CD4-positive, alpha-beta T cell treated with Interleukin-15 for 1 hour (primary cell): Measurements from ENCODE around the gene TM6SF1.
"Not testable (repeated sequence)": the region's sequence is repeated elsewhere in the genome, so short reads cannot be mapped to it uniquely, and the experiment has no call there.

ENCODE experiments used
- DNase-seq: peaks from one replicate; pipeline ENCODE4 v3.0.0-alpha.2; 2020

Gene TM6SF1

DNA sequence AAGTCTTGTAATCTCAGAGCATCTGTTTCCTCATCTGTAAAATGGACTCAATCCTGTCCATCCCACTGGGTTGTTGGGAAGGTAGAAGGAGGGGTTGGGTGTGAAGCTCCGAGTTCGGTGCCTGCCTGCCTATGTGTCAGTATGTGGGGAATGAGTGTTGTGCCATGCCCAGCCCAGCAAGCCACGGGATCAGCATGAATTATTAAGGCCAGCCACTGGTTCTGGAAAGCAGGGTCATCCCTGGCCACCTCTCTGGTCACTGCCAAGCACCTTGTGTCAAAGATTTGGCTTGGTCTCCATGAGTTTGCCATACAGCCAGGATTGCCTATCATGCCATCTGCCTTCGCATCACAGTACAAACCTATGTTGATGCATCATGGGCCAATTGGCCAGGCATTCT lies 11.5 kb downstream of the TM6SF1 start:
- DNase-seq: no peak

DNA sequence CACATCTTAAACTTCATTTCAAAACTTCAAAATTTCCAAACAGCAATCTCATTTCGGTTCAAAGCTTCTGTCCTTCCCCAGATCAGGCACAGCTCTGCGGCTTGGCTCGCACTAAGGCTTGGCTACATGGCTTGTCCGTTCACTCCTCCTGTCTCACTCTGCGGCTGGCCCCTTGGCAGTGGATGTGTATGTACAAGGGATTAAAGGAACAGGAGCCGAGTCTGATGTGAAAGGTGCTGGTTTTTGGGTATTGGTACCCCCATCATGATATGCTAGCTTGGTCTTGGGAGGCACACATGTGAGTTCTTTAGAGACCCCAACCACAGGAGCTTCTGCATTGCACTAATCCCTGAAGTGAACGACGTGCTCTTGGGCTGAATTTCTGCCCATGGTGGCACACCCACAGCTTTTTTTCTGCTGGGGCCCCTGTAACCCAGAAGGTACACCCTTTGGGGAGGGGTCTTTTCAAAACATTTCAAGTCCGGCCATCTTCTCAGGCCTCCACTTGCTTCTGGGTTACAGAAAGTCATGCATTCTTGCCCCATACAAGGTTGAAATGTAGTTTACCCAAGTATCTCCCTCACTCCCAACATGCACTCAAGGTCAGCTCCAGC lies 12.6 kb downstream of the TM6SF1 start:
- no peak for DNase-seq

DNA sequence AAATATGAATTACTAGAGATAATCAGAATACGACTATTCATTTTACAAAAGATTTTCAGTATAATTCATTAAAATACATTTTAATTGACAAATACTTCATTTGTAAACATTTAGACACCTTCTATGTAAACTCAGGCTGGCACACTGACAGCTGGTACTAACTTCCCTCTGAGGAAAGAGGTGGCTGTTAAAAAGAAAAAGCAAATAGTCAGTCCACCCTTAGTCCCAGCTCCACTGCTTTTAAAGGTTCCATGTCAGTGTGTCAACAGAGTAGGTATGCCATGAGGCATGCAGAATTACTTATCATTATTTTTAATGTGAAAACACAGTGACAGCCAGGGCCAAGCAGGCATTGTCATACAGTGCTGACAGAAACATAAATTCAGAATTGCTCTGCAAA lies 16.1 kb downstream of the TM6SF1 start:
- no peak for DNase-seq

DNA sequence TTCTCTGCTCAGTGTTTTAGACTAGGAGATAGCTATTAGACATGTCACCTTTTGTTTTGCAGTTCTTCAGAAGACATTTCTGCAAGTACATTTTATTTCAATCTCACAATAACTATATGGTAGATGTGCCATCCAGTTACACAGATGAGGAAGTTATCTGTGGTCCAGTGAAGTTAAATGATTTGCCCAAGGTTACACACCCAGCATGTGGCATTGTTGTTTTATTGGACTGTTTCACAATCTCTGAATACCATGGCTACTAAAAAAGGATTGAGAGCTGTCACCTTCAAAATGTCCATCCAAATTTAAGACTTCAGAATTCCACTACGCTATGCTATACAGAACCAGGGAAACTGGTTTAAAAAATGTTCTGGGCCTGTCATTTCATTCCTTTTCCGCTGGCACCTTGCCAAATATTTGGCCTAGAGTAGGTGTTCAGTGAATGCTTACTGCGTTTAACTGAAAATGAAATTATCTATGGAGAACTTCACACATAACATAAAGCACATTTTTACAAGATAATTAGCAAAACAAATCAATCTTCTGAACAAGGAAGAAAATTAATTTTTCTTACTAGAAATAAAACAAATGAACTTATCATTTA lies 20.2 kb downstream of the TM6SF1 start:
- no peak for DNase-seq

DNA sequence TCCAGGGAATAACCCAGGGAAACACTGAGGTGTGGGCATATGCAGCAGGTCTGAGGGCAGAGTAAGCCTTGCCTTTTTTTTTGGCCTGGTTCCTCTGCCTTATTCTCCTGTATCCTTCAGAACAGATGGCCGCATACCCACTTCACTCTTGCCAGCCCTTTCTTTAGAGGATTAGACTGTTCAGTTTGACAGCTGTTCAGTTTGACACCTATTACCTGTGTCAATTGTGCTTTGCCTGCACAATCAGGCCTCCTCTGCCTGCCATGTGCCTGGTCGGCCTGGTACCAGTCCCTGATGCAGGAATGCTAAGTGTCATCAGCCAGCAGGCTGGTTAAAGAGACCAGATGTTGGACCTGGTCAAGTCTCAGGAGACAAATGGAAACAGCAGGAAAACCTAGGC lies 22.3 kb downstream of the TM6SF1 start:
- no peak for DNase-seq

DNA sequence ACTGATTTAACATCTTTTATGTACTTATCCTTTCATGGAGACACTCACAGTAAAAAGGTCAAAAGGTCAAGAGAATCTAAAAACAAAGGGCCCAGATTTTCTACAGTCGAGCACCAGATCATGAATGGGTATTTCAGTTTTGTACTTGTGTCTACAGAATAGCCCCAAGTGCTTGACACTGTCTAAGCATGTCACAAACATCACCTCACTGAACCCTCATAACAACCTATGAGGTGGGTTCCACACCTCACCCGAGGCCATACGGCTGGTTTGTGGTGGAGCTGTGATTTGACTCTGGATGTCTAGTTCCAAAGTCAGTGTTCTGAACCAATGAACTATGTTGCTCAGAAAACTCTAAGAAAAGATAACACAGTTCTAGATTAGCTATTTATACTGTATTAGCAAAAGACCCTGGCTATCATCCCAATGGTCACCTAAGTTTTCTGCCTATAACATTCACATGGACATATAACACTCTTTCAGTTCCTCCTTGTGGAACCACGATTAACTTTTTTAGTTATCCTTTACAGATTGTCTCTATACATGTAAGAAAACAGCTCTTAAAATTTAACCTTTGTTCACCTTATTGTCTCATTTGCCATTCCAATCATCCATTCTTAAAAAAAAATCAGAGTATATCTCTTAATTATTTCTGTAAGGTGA lies 25.5 kb downstream of the TM6SF1 start:
- no peak for DNase-seq

DNA sequence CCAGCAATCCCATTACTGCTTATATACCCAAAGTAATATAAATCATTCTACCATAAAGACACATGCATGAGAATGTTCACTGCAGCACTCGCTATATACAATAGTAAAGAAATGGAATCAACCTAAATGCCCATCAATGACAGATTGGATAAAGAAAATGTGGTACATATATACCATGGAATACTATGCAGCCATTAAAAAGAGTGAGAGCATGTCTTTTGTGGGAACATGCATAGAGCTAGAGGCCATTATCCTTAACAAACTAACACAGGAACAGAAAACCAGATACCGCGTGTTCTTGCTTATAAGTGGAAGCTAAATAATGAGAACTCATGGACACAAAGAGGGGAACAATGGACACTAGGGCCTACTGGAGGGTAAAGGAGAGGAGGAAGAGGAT lies 34.7 kb downstream of the TM6SF1 start:
- not testable (repeated sequence) for DNase-seq

DNA sequence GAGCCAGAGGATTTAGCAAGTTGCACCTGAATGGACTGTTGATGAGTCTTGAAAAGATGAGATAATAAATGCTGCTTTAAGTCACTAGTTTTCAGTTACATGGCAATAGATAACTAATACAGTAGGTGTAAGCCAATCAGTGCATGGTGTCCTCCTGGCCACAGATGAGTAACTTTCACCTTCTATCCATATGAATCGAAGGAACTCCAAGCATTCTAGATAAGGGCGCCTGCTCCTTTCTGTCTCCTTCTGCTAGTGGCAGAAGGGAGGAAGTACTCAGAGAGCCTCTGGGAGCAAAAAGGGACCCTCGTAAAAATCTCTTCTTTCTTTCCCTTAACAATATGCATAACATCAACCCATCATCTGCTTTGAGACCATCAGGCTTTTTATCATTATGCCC lies 37.3 kb downstream of the TM6SF1 start:
- no peak for DNase-seq

DNA sequence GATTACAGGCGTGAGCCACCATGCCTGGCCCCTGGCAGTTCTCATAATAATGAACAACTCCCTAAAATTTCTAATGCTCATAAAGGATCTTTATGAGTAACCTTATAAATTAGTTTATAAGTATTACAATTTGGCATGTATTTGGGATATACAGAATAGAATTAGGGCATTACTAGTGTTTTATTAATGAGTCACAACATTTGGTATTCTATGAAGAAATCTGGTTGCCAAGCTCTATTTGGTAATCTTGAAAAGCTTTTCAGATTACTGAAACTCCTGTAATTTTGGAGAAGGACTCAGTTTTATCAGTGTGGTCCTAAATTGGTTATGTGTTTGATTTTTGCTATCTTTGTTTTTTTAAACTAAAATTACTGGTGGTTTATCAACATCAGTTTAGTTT lies 45.8 kb downstream of the TM6SF1 start:
- DNase-seq: no peak

DNA sequence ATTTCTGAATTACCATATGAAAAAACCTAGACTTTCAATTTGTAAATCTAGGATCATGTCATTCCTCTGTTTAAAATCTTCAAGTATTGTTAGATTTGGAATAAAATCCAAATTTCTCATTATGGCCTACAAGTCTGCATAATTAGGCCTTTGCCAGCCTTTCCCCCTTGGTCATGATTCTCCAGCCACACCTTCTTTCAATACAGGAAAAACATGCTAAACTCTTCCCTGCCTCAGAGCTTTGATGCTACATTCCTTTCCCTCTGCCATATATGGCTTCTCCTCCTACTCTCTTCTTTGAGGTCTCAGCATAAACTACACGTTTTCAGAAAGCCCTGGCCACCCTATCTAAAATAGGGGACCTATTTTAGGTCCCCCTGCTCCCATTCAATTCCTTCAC lies 48.5 kb downstream of the TM6SF1 start:
- no peak for DNase-seq

DNA sequence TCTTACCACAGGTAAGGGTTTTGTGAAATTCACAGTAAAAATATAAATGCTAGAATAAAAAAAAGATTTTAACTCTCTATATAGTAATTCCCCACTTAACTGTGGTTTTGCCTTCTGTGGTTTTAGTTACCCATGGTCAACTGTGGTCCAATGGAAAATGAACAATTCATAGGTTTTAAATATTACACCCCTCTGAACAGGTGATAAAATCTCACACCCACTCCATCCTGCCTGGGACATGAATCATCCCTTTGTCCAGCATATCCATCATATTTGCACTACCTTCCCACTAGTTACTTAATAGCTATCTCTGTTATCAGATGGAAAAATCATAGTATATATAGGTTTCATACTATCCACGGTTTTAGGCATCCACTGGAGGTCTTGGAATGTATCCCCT lies 50.9 kb downstream of the TM6SF1 start:
- no peak for DNase-seq

DNA sequence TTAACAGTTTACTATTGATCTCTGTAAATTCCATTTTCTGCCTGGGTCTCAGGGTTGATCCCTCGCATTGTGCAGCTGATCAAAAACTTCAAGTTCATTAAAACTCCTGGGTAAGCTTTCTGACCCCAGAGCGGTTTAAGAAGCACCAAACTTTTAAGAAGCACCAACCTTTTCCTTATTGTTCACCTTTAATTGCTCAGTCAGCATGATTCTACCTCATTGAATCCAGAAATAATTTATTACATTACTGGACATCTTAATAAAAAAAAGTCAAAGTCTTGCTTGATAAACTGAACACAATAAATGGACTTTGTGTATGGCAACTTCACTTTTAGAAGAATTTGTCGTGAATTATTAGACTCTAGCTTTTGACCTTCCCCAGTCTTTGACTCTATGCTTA lies 53.3 kb downstream of the TM6SF1 start:
- no peak for DNase-seq

DNA sequence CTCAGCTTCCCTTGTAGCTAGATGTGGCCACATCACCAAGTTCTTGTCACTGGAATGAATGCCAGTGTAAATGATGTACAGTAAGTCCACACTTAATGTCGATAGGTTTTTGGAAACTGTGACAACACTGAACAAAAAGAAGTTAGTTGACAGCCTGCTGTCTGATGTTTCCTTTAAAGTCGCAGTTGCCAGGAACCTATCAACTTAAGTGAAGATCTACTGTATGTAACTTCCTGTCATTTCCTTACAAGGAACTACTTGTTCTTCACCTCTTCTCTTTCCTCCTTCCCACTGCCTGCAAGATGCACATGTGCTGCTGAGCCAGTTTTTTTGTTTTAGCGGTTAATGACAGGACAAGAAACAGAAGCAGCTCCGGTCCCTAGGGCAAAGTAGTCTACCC lies 55.6 kb downstream of the TM6SF1 start:
- no peak for DNase-seq

DNA sequence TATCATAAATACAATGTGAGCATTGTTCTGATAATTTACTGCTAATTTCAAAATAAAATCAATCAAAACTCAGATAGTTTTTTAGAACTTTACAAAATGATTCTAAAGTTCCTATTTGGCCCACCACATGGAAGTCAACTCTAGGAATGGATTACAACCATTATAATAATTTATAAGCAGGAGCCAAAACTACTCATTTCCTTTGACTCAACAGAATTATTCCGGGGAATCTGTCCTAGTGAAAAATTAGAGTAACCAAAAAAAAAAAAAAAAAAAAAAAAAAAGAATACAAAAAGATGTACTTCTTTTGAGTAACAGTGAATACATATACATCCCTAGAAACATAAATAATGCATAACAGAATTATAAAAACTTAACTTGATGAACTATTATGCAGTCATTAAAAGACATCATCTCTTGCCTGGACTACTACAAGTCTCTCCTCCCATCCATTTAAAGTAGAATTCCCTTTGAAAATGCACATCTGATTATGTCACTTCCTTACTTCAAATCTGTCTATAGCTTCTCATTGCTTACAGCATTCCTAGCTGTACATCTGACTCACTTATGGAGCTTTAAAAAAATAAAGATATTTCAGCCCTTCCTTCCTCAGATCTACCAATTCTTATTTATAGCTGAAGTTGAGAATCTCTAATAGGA lies 56.8 kb downstream of the TM6SF1 start:
- no peak for DNase-seq

DNA sequence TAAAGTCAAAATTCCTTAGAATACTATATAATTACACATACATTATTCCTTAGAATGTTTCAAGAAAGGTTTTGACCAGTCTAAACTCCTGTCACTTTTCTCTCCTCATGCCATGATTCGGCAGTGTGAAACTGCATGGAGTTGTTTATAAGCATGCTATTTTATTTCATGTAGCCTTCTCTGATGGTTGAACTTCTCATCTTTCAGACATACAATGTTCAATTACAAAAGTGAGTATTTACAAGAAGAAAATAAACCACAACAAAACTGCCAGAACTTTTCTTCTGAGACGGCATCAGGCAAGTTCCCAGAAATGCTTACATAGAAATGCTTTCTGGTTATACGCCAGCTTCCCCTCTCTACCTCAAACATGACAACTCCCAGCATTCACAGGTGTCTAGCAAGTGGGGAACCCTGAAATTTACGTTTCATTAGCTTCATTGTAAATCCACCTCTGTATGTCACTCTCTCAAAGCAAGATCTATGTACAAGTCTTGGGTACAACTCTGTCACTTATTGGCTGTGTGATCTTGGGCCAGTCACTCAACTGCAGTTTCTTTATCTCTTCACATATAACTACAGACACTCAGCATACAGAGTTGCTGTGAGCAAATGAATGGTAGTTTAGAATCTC lies 57.4 kb downstream of the TM6SF1 start:
- DNase-seq: peak; percentile 18

DNA sequence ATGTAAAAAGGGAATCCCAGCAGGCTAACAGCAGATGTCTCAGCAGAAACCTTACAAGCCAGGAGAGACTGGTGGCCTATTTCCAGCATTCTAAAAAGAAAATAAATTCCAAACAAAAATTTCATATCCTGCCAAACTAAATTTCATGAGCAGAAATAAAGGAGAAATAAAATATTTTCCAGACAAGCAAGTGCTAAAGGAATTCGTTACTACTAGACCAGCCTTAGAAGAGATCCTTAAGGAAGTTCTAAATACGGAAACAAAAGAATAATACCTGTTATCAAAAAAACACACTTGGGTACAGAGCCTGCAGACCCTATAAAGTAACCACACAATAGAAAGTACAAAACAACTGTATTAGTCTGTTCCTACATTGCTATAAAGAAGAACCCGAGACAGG lies 58.8 kb downstream of the TM6SF1 start:
- DNase-seq: no peak

DNA sequence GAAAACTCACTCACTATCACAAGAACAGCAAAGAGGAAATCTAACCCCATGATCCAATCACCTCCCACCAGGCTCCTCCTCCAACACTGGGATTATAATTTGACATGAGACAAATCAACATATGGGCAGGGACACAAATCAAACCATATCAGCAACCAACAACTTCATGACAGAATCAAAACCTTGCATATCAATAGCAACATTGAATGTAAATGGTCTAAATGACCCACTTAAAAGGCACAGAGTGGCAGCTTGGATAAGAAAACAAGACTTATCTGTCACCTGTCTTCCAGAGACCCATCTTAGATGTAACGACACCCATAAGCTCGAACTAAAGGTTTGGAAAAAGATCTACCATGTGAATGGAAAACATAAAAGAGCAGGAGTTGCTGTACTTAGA lies 59.4 kb downstream of the TM6SF1 start:
- no peak for DNase-seq

DNA sequence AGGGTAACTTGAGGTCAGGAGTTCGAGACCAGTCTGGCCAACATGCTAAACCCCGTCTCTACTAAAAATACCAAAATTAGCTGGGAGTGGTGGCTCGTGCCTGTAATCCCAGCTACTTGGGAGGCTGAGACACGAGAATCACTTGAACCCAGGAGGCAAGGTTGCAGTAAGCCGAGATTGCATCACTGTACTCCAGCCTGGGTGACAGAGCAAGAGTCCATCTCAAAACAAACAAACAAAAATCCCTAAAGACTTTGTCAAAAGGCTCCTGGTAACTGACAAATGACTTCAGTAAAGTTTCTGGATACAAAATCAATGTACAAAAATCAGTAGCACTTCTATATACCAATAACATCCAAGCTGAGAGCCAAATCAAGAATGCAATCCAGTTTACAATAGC lies 62.1 kb downstream of the TM6SF1 start:
- not testable (repeated sequence) for DNase-seq

DNA sequence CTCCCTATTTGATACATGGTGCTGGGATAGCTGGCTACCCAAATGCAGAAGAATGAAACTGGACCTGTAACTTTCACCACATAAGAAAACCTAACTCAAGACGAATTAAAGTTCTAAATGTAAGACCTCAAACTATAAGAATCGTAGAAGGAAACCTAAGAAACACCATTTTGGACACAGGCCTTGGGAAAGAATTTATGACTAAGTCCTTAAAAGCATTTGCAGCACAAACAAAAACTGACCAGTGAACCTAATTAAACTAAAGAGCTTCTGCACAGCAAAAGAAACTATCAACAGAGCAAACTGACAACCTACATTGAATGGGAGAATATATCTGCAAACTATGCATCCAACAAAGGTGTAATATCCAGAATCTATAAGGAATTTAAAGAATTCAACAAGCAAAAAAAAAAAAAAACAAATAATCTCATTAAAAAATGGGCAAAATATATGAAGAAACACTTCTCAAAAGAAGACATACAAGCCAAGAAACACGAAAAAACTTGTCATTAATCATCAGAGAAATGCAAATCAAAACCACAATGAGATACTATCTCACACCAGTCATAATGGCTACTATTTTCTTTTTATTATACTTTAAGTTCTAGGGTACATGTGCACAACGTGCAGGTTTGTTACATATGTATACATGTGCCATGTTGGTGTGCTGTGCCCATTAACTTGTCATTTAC lies 63.2 kb downstream of the TM6SF1 start:
- no peak for DNase-seq

DNA sequence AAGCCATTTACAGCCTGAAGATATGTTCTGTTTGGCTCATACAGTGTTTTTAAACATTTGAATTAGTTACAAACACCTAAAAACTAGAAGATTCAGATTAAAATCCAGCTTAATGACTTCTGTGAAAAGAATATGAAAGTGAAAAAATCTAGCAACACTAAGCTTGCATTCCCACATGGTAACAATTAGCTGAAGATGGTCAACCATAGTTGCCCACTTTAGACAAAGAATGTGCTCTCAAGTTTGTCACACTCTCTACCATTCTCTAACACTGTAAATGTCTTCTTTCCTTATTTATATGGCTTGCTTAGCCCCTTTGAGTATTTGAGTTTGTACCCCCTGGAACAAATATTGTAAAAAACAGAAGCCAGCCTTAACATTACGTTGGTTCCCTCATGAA lies 67.4 kb downstream of the TM6SF1 start:
- DNase-seq: no peak

DNA sequence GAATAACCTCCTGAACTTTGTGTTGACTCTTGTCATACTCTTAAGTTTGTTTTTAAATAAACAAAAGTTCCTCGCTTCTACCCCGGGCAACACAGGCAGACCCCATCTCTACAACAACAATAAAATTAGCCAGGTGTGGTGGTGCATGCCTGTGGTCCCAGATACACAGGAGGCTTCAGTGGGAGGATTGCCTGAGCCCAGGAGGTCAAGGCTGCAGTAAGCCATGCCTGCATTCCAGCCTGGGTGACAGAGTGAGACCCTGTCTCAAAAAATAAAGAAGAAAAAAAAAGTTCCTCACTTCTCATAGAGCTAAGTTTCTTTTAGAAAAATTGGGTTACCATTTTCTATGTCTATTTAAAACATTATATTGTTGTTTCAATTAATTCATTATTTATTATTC lies 70.9 kb downstream of the TM6SF1 start:
- DNase-seq: no peak

DNA sequence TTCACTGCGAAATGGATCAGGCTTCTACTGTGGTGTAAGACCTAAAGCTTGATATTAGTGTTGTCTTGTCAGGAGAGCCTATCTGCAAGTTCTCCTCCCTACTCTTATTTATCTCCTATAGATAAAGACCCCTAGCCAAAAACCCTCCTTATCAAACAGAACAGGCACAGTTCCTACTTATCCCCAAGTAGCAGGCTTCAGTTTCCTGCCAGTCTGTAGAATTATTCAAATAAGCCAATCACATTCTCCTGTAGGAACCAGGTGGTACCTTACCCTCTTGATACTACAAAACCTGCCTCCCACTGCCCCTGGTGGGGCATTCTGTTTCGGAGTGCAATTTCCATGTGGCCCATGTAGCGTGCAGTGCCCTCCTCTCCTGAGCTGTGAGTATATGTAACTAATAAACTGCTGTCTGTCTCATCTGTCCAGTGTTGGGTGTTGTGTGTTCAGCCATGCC lies 71.5 kb downstream of the TM6SF1 start:
- DNase-seq: no peak

DNA sequence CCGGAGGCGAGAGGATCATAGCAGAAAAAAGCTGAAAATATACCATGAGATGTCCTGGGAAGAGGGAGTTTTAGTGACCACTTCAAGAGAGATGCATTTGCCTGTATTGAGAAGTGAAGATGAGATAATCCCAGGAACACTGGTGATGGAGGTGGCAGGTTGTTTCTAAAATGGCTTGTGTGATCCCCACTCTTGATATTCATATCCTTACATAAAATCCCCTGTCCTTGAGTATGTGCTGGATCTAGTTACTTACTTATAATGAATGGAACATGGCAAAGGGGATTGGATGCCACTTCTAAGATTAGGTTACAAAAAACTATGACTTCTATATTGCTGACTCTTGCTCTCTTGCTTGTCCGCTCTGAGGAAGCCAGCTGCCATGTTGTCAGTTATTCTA lies 78.1 kb downstream of the TM6SF1 start:
- no peak for DNase-seq
